ENCODE data around the gene SUN1.
"Not testable (repeated sequence)": the region's sequence is repeated elsewhere in the genome, so short reads cannot be mapped to it uniquely, and the experiment has no call there.

Gene SUN1

DNA sequence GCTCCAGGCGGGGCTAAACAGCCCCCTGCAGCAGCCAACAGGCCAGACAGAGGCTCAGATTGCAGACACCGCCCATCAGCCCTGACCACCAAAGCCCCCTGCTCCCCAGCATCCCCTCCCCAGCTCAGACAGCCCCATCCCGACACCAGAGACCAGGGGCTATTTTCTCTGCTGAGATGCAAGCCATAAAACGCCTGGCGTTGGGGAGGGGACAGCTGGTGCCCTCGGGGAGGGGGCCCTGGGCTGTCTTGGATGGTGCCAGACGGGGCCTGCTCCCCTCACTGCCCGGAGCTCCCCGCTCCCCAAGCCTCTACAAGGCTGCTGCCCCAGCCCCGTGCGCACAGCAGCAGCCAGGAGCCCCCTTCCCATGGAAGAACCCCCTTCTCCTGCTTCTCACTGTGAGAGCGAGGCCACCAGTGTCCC is 75.9 kb downstream of the SUN1 start:
- H3K27me3 ChIP-seq (replicated peaks) = peaks cover 8% of the 10 kb centered on the region
- TF ChIP-seq, protein P1, sequence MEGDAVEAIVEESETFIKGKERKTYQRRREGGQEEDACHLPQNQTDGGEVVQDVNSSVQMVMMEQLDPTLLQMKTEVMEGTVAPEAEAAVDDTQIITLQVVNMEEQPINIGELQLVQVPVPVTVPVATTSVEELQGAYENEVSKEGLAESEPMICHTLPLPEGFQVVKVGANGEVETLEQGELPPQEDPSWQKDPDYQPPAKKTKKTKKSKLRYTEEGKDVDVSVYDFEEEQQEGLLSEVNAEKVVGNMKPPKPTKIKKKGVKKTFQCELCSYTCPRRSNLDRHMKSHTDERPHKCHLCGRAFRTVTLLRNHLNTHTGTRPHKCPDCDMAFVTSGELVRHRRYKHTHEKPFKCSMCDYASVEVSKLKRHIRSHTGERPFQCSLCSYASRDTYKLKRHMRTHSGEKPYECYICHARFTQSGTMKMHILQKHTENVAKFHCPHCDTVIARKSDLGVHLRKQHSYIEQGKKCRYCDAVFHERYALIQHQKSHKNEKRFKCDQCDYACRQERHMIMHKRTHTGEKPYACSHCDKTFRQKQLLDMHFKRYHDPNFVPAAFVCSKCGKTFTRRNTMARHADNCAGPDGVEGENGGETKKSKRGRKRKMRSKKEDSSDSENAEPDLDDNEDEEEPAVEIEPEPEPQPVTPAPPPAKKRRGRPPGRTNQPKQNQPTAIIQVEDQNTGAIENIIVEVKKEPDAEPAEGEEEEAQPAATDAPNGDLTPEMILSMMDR (IDR thresholded peaks at IDR 0.05; ENCODE audit: low read depth, low read length, missing control alignments) = no peak
- no peak overlapping the region for H3K4me3 ChIP-seq (ENCODE audit: low read depth, low read length)
- DNase-seq = no peak
- H3K36me3 ChIP-seq (replicated peaks) = no peaks in the 10 kb centered on the region
- no peak overlapping the region for H3K27ac ChIP-seq
- in situ Hi-C loops (cut with HindIII; ENCODE audit: low pct_ligation_motif_present, low sequenced_read_pairs) = no loop called here

DNA sequence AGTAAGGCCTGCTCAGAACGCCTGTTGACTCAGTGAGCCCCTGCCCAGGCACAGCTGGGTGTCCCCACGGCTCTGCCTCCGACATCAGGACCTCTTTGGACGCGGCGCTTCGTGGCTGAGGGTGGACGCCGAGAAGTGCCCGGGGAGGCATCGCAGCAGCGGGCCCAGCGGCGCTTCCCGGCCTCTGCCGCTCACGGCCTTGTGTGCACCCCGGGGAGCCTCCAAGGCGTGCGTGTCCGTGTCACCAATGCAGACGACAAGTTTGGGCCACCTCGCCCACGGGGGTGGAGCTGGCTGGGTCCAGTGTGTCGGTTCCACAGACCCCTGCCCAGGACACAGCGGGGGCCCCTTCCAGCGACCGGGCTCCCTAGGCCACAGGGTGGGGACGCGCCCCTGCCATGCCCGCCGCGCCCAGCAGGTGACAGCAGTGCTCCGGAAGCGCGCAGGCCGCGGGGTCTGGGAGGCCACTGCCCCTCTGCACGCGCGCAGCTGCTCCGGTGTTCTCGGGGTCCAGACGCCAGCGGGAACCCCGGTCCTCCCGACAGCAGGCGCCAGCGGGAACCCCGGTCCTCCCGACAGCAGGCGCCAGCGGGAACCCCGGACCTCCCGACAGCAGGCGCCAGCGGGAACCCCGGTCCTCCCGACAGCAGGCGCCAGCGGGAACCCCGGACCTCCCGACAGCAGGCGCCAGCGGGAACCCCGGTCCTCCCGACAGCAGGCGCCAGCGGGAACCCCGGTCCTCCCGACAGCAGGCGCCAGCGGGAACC is 76.5 kb downstream of the SUN1 start:
- H3K4me3 ChIP-seq (ENCODE audit: low read depth, low read length) = peak overlapping the region; percentile 12
- H3K27ac ChIP-seq; H3K27me3 ChIP-seq (replicated peaks); DNase-seq; H3K36me3 ChIP-seq (replicated peaks); in situ Hi-C loops (cut with HindIII; ENCODE audit: low pct_ligation_motif_present, low sequenced_read_pairs): not testable (repeated sequence)
- TF ChIP-seq, protein P1 (IDR thresholded peaks at IDR 0.05; ENCODE audit: low read depth, low read length, missing control alignments) = peak; percentile 74

DNA sequence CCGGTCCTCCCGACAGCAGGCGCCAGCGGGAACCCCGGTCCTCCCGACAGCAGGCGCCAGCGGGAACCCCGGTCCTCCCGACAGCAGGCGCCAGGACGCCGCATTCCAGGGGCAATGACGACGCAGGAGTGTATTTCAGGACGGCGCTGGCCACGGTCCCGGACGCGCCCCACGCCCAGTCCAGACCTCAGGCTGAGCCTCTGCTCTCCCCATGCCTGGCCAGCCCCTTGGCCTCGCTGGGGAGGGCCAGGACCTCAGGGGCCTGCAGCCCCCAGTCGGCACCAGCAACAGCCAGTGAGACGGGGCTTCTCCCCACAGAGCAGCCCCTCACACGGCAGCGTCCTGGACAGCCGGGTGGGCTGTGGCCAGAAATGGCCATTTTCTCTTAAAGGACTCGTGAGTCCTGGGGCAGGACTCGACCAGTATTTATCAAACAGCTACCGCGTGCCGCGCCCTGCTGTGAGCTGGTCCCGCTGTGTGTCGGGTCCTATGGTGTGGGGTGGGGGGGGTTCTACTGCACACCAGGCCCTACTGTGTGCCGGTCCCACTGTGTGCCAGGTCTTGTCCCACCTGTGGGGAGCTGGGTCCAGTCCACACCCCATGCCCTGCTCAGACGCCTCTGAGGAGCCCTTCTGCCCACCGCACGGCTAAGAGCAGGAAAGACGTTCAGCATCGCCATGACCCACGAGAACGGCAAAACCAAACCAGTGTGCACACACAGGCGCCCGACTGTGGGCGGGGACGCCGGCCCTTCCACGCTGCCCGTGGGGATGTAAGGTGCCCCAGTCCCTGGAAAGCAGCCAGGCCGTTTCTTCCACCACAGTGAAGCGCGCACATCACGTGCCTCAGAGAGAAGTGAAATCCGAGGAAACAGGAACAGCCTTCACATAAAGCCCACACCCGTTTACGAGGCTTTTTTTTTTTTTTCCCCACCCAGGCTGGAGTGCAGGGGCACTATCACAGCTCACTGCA is 77.4 kb downstream of the SUN1 start:
- TF ChIP-seq, protein P1 (IDR thresholded peaks at IDR 0.05; ENCODE audit: low read depth, low read length, missing control alignments) = no peak
- H3K36me3 ChIP-seq (replicated peaks) = no peaks in the 10 kb centered on the region
- no peak overlapping the region for H3K27ac ChIP-seq
- no peak for DNase-seq
- no peak overlapping the region for H3K4me3 ChIP-seq (ENCODE audit: low read depth, low read length)
- peaks cover 4% of the 10 kb centered on the region for H3K27me3 ChIP-seq (replicated peaks)
- in situ Hi-C loops (cut with HindIII; ENCODE audit: low pct_ligation_motif_present, low sequenced_read_pairs) = no loop called here

DNA sequence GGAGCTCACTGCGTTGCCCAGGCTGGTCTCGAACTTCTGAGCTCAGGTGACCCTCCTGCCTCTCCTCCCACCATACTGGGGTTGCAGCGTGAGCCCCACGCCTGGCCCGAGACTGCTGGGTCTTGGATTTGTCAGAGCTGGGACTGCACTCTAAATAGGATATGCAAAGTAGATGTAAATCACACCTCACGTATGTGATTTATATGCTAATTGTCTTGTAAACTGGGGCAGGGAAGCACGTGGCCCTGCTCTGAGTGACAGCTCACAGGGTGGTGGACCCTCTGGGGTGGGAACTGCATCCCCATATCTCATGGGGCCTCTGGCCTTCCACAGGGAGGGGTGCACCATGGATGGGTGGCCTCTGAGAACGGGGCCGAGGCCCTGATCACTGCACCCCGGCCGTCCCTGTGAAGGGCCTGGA is 78.2 kb downstream of the SUN1 start:
- in situ Hi-C loops (cut with HindIII; ENCODE audit: low pct_ligation_motif_present, low sequenced_read_pairs) = no loop called here
- DNase-seq = no peak
- TF ChIP-seq, protein P1 (IDR thresholded peaks at IDR 0.05; ENCODE audit: low read depth, low read length, missing control alignments) = no peak
- no peak overlapping the region for H3K27ac ChIP-seq
- no peaks in the 10 kb centered on the region for H3K27me3 ChIP-seq (replicated peaks)
- no peak overlapping the region for H3K4me3 ChIP-seq (ENCODE audit: low read depth, low read length)
- no peaks in the 10 kb centered on the region for H3K36me3 ChIP-seq (replicated peaks)

DNA sequence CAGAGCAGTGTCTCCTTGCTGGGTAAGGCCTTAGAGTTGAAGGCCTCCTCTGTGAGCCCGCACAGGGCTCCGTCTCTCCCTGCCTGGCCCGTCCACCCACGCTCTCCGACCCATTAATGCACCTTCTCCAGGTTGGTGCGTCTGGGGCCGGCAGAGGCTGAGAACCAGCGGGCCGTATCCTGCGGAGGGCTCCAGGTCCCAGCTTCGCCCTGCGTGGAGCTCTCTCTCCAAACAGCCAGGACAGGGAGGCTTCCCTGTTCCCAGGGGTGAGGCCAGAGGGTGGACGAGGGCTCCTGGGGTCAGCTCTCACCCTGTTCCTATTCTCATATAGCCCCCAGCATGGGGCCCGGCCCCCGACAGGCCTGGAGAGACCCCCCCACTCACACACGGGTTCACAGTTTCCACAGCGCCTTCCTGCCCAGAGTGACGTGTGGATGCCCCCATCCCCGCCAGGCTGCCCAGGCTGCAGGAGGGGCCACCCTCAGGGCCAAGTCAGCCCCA is 78.7 kb downstream of the SUN1 start:
- no peaks in the 10 kb centered on the region for H3K36me3 ChIP-seq (replicated peaks)
- TF ChIP-seq, protein P1 (IDR thresholded peaks at IDR 0.05; ENCODE audit: low read depth, low read length, missing control alignments) = no peak
- H3K27me3 ChIP-seq (replicated peaks) = no peaks in the 10 kb centered on the region
- no peak overlapping the region for H3K4me3 ChIP-seq (ENCODE audit: low read depth, low read length)
- in situ Hi-C loops (cut with HindIII; ENCODE audit: low pct_ligation_motif_present, low sequenced_read_pairs) = no loop called here
- DNase-seq = no peak
- no peak overlapping the region for H3K27ac ChIP-seq
